Nephron (organoid): Measurements from ENCODE around the gene HOXC6.

ENCODE experiments used
- H3K27ac Mint-ChIP-seq, 3 experiments: 2 replicates each; pipeline ENCODE4 v1.8.0; 2020; ENCODE audit warnings: mixed read lengths in 3 of 3, mild to moderate bottlenecking in 2 of 3, moderate library complexity in 1 of 3
- H3K27me3 Mint-ChIP-seq: 2 replicates; pipeline ENCODE4 v1.8.0; 2021; ENCODE audit warnings: low read depth, mild to moderate bottlenecking, moderate library complexity, mixed read lengths
- H3K36me3 Mint-ChIP-seq: 2 replicates; pipeline ENCODE4 v1.8.0; 2020; ENCODE audit warnings: low read depth, mixed read lengths
- H3K4me1 Mint-ChIP-seq: 2 replicates; pipeline ENCODE4 v1.8.0; 2020; ENCODE audit warnings: mixed read lengths
- H3K4me3 Mint-ChIP-seq, 3 experiments: 2 replicates each; pipeline ENCODE4 v1.8.0; 2020; ENCODE audit warnings: mild to moderate bottlenecking in 3 of 3, mixed read lengths in 3 of 3, moderate library complexity in 2 of 3
- H3K9me3 Mint-ChIP-seq: 2 replicates; pipeline ENCODE4 v1.8.0; 2020; ENCODE audit warnings: mixed read lengths
- TF ChIP-seq, protein P1 (sequence below), 3 experiments: fragments of 200-600 bp; sonication (generic); IDR thresholded peaks; one replicate each; pipeline ENCODE4 v1.5.0; 2021; ENCODE audit warnings: antibody characterized with exemption in 3 of 3; ENCODE audit not compliant: unreplicated experiment in 3 of 3

HOXC6 gene

DNA sequence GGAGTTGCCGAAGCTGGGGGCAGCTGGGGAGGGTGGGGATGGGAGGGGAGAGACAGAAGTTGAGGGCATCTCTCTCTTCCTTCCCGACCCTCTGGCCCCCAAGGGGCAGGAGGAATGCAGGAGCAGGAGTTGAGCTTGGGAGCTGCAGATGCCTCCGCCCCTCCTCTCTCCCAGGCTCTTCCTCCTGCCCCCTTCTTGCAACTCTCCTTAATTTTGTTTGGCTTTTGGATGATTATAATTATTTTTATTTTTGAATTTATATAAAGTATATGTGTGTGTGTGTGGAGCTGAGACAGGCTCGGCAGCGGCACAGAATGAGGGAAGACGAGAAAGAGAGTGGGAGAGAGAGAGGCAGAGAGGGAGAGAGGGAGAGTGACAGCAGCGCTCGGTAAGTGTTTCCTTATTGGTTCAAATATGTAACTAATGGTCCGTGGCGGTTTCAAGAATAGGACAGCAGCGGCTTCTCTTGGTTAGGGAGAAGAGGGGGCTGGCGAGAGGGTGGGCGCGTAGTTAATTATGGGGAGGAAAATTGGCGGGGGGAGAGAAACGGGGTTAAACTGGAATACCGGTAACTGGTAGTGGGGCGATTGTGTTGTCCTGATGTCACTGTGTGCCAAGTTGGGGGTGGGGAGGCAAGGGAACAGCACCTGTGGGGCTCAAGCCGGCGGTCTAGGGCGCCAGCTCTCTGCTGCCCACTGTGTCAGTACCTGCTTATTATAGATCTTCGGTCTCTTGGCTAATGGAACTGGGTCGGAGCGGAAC is 11.0 kb upstream of the HOXC6 start:
- TF ChIP-seq, protein P1, sequence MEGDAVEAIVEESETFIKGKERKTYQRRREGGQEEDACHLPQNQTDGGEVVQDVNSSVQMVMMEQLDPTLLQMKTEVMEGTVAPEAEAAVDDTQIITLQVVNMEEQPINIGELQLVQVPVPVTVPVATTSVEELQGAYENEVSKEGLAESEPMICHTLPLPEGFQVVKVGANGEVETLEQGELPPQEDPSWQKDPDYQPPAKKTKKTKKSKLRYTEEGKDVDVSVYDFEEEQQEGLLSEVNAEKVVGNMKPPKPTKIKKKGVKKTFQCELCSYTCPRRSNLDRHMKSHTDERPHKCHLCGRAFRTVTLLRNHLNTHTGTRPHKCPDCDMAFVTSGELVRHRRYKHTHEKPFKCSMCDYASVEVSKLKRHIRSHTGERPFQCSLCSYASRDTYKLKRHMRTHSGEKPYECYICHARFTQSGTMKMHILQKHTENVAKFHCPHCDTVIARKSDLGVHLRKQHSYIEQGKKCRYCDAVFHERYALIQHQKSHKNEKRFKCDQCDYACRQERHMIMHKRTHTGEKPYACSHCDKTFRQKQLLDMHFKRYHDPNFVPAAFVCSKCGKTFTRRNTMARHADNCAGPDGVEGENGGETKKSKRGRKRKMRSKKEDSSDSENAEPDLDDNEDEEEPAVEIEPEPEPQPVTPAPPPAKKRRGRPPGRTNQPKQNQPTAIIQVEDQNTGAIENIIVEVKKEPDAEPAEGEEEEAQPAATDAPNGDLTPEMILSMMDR (IDR thresholded peaks at IDR 0.05; ENCODE audit: unreplicated experiment in 3 of 3): no peak
- Mint-ChIP-seq H3K4me3 (peak overlapping the region; percentile 85 to 90 (median 89)), H3K4me1 (peaks cover 62% of the 10 kb centered on the region), H3K27me3 (peaks cover 23% of the 10 kb centered on the region), H3K9me3 (no peaks in the 10 kb centered on the region), H3K27ac (peak overlapping the region; percentile 93 to 97 (median 95)), H3K36me3 (peaks cover 3% of the 10 kb centered on the region)

- peak overlapping the region; percentile 93 to 97 (median 95) for H3K27ac Mint-ChIP-seq
- H3K27me3 Mint-ChIP-seq: peaks cover 23% of the 10 kb centered on the region
- H3K36me3 Mint-ChIP-seq: peaks cover 3% of the 10 kb centered on the region
- TF ChIP-seq, protein P1 (IDR thresholded peaks at IDR 0.05; ENCODE audit: unreplicated experiment in 3 of 3): no peak
- peaks cover 62% of the 10 kb centered on the region for H3K4me1 Mint-ChIP-seq
- H3K9me3 Mint-ChIP-seq: no peaks in the 10 kb centered on the region
- peak overlapping the region; percentile 85 to 90 (median 89) for H3K4me3 Mint-ChIP-seq
Observed at GRCh38 chr12:54017878-54018467, 10.3 kb upstream of the HOXC6 start.

- Mint-ChIP-seq H3K4me1 (peaks cover 62% of the 10 kb centered on the region), H3K9me3 (no peaks in the 10 kb centered on the region), H3K4me3 (peak overlapping the region; percentile 85 to 90 (median 89)), H3K27ac (peak overlapping the region; percentile 93 to 97 (median 95)), H3K36me3 (peaks cover 3% of the 10 kb centered on the region), H3K27me3 (peaks cover 18% of the 10 kb centered on the region)
- TF ChIP-seq, protein P1 (IDR thresholded peaks at IDR 0.05; ENCODE audit: unreplicated experiment in 3 of 3): no peak
Observed at GRCh38 chr12:54018468-54018984, 9.7 kb upstream of the HOXC6 start.

GRCh38 chr12:54019091-54019811 is 9.0 kb upstream of the HOXC6 start:
- no peaks in the 10 kb centered on the region for H3K9me3 Mint-ChIP-seq

DNA sequence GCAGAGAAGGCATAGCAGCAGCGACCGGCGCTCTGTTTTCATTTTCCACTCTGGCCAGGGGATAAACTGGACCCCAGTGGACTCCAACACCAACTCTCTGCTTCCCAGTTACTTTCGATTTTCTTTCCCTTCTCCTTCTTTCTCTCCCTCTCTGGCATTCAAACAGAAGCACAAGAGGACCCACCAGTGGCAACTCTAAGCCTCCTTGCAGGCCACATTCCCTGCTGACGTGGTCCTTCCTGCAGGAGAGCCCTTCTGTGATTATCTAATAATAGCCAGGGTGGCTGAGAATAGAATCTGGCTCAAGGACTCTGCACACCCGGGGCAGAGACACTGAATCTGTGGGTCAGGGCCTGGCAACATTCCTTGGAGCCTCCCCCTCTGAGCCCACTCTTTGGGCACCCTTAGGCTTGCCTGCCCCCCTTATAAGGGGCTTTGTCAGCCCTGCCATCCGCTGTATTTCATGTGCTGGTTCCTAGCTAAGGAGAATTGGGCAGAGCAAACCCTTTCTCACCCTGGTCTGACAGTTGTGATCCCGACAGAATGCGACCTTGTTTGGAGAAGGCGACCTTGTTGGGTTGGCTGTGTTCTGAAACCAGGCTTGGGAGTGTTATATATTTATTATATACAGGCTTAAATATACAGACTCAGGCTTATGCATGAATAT is 8.2 kb upstream of the HOXC6 start:
- H3K9me3 Mint-ChIP-seq: no peaks in the 10 kb centered on the region
- TF ChIP-seq, protein P1 (IDR thresholded peaks at IDR 0.05; ENCODE audit: unreplicated experiment in 3 of 3): no peak
- H3K27ac Mint-ChIP-seq: peak overlapping the region; percentile 95 to 98 (median 97)
- H3K36me3 Mint-ChIP-seq: peaks cover 3% of the 10 kb centered on the region
- peaks cover 63% of the 10 kb centered on the region for H3K4me1 Mint-ChIP-seq
- H3K4me3 Mint-ChIP-seq: peak overlapping the region; percentile 85 to 90 (median 89)
- peaks cover 11% of the 10 kb centered on the region for H3K27me3 Mint-ChIP-seq

More at GRCh38 chr12:54019091-54019811, 9.0 kb upstream of the HOXC6 start:
- H3K36me3 Mint-ChIP-seq: peaks cover 3% of the 10 kb centered on the region
- peaks cover 19% of the 10 kb centered on the region for H3K27me3 Mint-ChIP-seq
- TF ChIP-seq, protein P1 (IDR thresholded peaks at IDR 0.05; ENCODE audit: unreplicated experiment in 3 of 3): no peak
- H3K27ac Mint-ChIP-seq: peak overlapping the region; percentile 95 to 98 (median 97)
- H3K4me3 Mint-ChIP-seq: peak overlapping the region; percentile 85 to 90 (median 89)
- H3K4me1 Mint-ChIP-seq: peaks cover 63% of the 10 kb centered on the region
